GM12878 (cell line): ENCODE data around the gene PLEK2. TPM values are rescaled to one million over a fixed set of nuclear protein-coding genes. Genes with fewer than 3 reads are reported as not detected.

Experiments used
- ATAC-seq: fragments of 200-7000 bp; cut with Tn5 transposase; 3 replicates; pipeline ENCODE4 v1.9.1; 2020; ENCODE audit warnings: mild to moderate bottlenecking, moderate library complexity
- BruUV-seq: library from RNA; stranded (reverse); fragments of 400-500 nt; replicated peaks from 2 replicates; lab custom pipeline; 2021; lab: Mats Ljungman, UMichigan
- CTCF ChIA-PET: fragments of 300-600 bp; sonication (Branson Sonifier 250); formaldehyde crosslinking; extraction: SDS; loops from one replicate; lab custom pipeline; 2021; ENCODE audit warnings: inconsistent platforms; lab: Yijun Ruan, JAX
- POLR2A ChIA-PET: fragments of 350-600 bp; formaldehyde crosslinking; extraction: SDS; loops from one replicate; lab custom pipeline; 2021; ENCODE audit warnings: inconsistent platforms; lab: Charles Lee
- RAD21 ChIA-PET: fragments of 300-600 bp; sonication (Branson Sonifier 250); formaldehyde crosslinking; loops from one replicate; lab custom pipeline; 2023; ENCODE audit warnings: antibody characterized with exemption; ENCODE audit not compliant: unreplicated experiment; lab: Charles Lee
- SMC1A ChIA-PET: fragments of 300-600 bp; sonication (Branson Sonifier 250); formaldehyde crosslinking; loops from one replicate; lab custom pipeline; 2023; ENCODE audit not compliant: unreplicated experiment, uncharacterized antibody; lab: Charles Lee
- DNase-seq: peaks from one replicate; pipeline ENCODE4 v3.0.0-alpha.2; 2011; ENCODE audit warnings: low read depth, low spot score
- FAIRE-seq: peaks from 3 replicates; lab custom pipeline; 2011; peaks lifted over from hg19 to GRCh38; lab: Jason Lieb, UNC
- H2AFZ ChIP-seq: 2 replicates; pipeline ENCODE4 v1.6.0; 2011; ENCODE audit warnings: low read depth, low read length, control low read depth; ENCODE audit not compliant: control insufficient read depth
- H3K27ac ChIP-seq: 2 replicates; pipeline ENCODE4 v1.5.1; 2011; ENCODE audit warnings: control low read depth; ENCODE audit not compliant: control insufficient read depth, insufficient read depth
- H3K27me3 ChIP-seq, 2 experiments: replicated peaks in 1 of 2; 2 replicates each; pipeline versions ENCODE4 v1.6.0 to v1.6.1; 2011; ENCODE audit warnings: low read length in 1 of 2; ENCODE audit not compliant: control insufficient read depth in 2 of 2, insufficient read depth in 2 of 2
- H3K36me3 ChIP-seq, 2 experiments: 2 replicates each; pipeline ENCODE4 v1.5.1; 2011; ENCODE audit warnings: low read length in 1 of 2; ENCODE audit not compliant: control insufficient read depth in 2 of 2, insufficient read depth in 2 of 2
- H3K4me1 ChIP-seq: 2 replicates; pipeline ENCODE4 v1.6.1; 2011; ENCODE audit warnings: mild to moderate bottlenecking, low read length, moderate library complexity, mixed read lengths; ENCODE audit not compliant: control insufficient read depth, insufficient read depth
- H3K4me2 ChIP-seq: 2 replicates; pipeline ENCODE4 v1.6.0; 2011; ENCODE audit warnings: control low read depth; ENCODE audit not compliant: control insufficient read depth, insufficient read depth
- H3K4me3 ChIP-seq: fragments of 200-600 bp; sonication (generic); 2 replicates; pipeline ENCODE4 v1.5.1; 2016
- H3K79me2 ChIP-seq: 2 replicates; pipeline ENCODE4 v1.6.0; 2011; ENCODE audit warnings: low read length; ENCODE audit not compliant: control insufficient read depth, insufficient read depth
- H3K9ac ChIP-seq: 2 replicates; pipeline ENCODE4 v1.8.0; 2011; ENCODE audit warnings: low read length, control low read depth, mixed read lengths; ENCODE audit not compliant: control insufficient read depth, insufficient read depth
- H3K9me3 ChIP-seq: replicated peaks from 3 replicates; pipeline ENCODE4 v1.5.1; 2011; ENCODE audit warnings: mild to moderate bottlenecking, low read length; ENCODE audit not compliant: control insufficient read depth, insufficient read depth
- H4K20me1 ChIP-seq: 2 replicates; pipeline ENCODE4 v1.6.0; 2011; ENCODE audit not compliant: control insufficient read depth, insufficient read depth
- BMI1 ChIP-seq: fragments of 450-650 bp; IDR thresholded peaks from 2 replicates; pipeline ENCODE4 v1.6.1; 2016; ENCODE audit warnings: mild to moderate bottlenecking, moderate library complexity, borderline replicate concordance
- CBX3 ChIP-seq: fragments of 200-600 bp; sonication (generic); IDR thresholded peaks from 2 replicates; pipeline ENCODE4 v1.6.1; 2016; ENCODE audit warnings: low read depth, borderline replicate concordance
- HDAC2 ChIP-seq: fragments of 200-600 bp; sonication (generic); IDR thresholded peaks from 2 replicates; pipeline ENCODE4 v1.6.1; 2017
- NFXL1 ChIP-seq: fragments of 450-650 bp; IDR thresholded peaks from 2 replicates; pipeline ENCODE4 v1.6.1; 2017; ENCODE audit warnings: antibody characterized with exemption, mild to moderate bottlenecking, borderline replicate concordance
- NR2F1 ChIP-seq: fragments of 450-650 bp; conservative IDR thresholded peaks from 2 replicates; pipeline ENCODE4 v1.6.1; 2017; ENCODE audit warnings: mild to moderate bottlenecking
- PAX8 ChIP-seq: fragments of 450-650 bp; IDR thresholded peaks from 2 replicates; pipeline ENCODE4 v1.6.1; 2017; ENCODE audit warnings: mild to moderate bottlenecking, moderate library complexity
- RFX5 ChIP-seq: IDR thresholded peaks from 2 replicates; pipeline ENCODE4 v1.6.1; 2011; ENCODE audit warnings: low read depth, low read length, improper control_type of control experiment
- SUPT20H ChIP-seq: IDR thresholded peaks from 2 replicates; pipeline ENCODE4 v1.6.1; 2011; ENCODE audit warnings: low read depth, mild to moderate bottlenecking, low read length, moderate library complexity, borderline replicate concordance; ENCODE audit not compliant: control insufficient read depth
- ZNF622 ChIP-seq: fragments of 450-650 bp; IDR thresholded peaks from 2 replicates; pipeline ENCODE4 v1.6.1; 2017; ENCODE audit warnings: mild to moderate bottlenecking, inconsistent platforms
- WGBS: methylation state at CpG from one replicate; pipeline ENCODE4 v1.1.6; 2016; ENCODE audit warnings: low lambda C conversion rate; ENCODE audit not compliant: insufficient replicate concordance, insufficient coverage; ENCODE audit errors: missing lambda C conversion rate; 5-methylcytosine and 5-hydroxymethylcytosine counted together
- in situ Hi-C: fragments of 300-500 bp; cut with MboI; formaldehyde crosslinking; loops from 9 replicates; pipeline ENCODE4 v1.14.3; 2018; ENCODE audit warnings: mixed read lengths
- intact Hi-C: fragments of 100-400 bp; cut with micrococcal nuclease; formaldehyde crosslinking; loops from one replicate; pipeline ENCODE4 v1.14.2; 2022; ENCODE audit not compliant: unreplicated experiment
- polyA plus RNA-seq, 11 experiments: library from polyadenylated mRNA; depleted of rRNA in 4 of 11; unstranded in 6 of 11; stranded (reverse) in 5 of 11; fragments of >200 nt; fragmentation: Nextera tagmentation in 4 of 11; fragmentation: Illumina TruSeq in 1 of 11; extraction: Ambion mirVana in 4 of 11; extraction: Trizol in 1 of 11; gene quantifications; 1 replicate in 1 of 11; 2 replicates in 10 of 11; pipeline versions ENCODE4 v1.2.1 to v1.2.3, GENCODE V29; 2011 to 2016; ENCODE audit warnings: inconsistent platforms in 2 of 11, missing spikeins in 2 of 11, low read depth in 1 of 11
- total RNA-seq, 4 experiments: library from RNA; depleted of rRNA in 3 of 4; stranded (reverse); fragments of >200 nt in 3 of 4; fragmentation: Illumina TruSeq in 1 of 4; extraction: Trizol in 1 of 4; gene quantifications; 2 replicates each; pipeline versions ENCODE4 v1.2.1 to v1.2.3, GENCODE V29; 2013 to 2021
- TF ChIP-seq, protein P1 (sequence below): fragments of 450-650 bp; IDR thresholded peaks from 2 replicates; pipeline ENCODE4 v1.6.1; 2016; ENCODE audit warnings: mild to moderate bottlenecking

PLEK2 gene
- total and polyA plus RNA-seq, 10 of the 15 experiments (the other 5 are each of a cell fraction or from before 2014, with no cell fraction given), result 0.08 to 0.20 TPM; not detected in 8

DNA sequence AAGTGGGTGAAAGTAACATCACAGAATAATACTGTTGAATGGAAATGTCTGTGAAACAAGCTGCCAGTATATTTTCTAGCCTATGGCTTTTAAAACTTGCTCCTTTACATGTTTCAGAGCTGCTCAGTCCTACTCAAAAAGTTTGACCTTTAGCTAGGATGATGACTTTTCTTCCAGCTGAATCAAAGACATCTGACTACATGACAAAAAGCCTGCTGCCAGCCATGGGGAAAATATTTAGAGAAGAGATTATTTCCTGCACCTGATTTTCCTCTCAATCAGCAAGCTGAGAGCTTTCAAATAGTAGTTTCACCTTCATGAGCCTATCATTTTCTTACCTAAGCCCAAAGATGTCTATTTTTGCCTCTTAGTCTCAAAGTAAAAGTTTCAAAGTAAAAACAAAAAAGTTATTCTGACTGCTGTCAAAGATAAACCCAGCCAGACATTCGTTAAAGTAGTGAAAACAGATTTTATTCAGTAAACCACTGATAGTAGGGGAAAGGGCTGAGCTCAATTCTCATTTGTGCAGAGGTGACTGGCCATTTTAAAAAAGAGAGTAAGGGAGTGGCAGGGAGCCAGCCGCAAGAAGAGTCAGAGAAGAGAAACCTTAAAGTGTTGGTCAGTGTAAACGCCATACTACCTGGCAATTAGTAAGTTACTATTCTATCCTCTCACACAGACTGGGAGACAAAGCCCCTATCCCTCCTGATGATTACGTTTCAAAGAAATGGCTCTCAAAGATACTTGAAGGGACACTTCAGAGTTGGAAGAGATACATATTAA is 54.6 kb downstream of the PLEK2 start:
- DNase-seq, result no peak
- Histone ChIP-seq H3K79me2 (peaks cover 51% of the 10 kb centered on the region), H3K4me3 (peak overlapping the region; percentile 91), H3K4me1 (peaks cover 4% of the 10 kb centered on the region; the same call in 1 of the 2 replicates), H3K27ac (no peak overlapping the region; the same call in 1 of the 2 replicates), H3K36me3 (no peaks in the 10 kb centered on the region), H3K9me3 (no peaks in the 10 kb centered on the region), H3K4me2 (peak overlapping the region; percentile 45), H4K20me1 (no peaks in the 10 kb centered on the region), H3K27me3 (no peaks in the 10 kb centered on the region), H3K9ac (peak overlapping the region; percentile 10), H2AFZ (no peak overlapping the region)
- SMC1A ChIA-PET, result interaction anchor here (1.1 to 1.7 kb wide), 4 partner anchors 8 to 21 kb away, joined by 3 to 4 read pairs (median 4); no protein-coding TSS in a partner anchor
- RAD21 ChIA-PET, result interaction anchor here (0.7 kb wide), 1 partner anchor 310 kb away, joined by 3 read pairs; no protein-coding TSS in a partner anchor
- 19% methylated on average over 4 of the region's 4 CpGs for WGBS
- no peak for ATAC-seq
- CTCF ChIA-PET, result interaction anchor here (1.0 to 1.7 kb wide), 6 partner anchors 11 to 962 kb away, joined by 3 to 7 read pairs (median 4); no protein-coding TSS in a partner anchor
- BruUV-seq, result no TSS peak
- POLR2A ChIA-PET, result interaction anchor here (0.5 to 0.9 kb wide), 2 partner anchors 64 to 116 kb away, joined by 3 read pairs; no protein-coding TSS in a partner anchor
- TF ChIP-seq RFX5 (no peak), BMI1 (no peak), HDAC2 (no peak), NR2F1 (no peak), SUPT20H (no peak), NFXL1 (no peak), ZNF622 (no peak), PAX8 (no peak), CBX3 (no peak)
- TF ChIP-seq, protein P1, sequence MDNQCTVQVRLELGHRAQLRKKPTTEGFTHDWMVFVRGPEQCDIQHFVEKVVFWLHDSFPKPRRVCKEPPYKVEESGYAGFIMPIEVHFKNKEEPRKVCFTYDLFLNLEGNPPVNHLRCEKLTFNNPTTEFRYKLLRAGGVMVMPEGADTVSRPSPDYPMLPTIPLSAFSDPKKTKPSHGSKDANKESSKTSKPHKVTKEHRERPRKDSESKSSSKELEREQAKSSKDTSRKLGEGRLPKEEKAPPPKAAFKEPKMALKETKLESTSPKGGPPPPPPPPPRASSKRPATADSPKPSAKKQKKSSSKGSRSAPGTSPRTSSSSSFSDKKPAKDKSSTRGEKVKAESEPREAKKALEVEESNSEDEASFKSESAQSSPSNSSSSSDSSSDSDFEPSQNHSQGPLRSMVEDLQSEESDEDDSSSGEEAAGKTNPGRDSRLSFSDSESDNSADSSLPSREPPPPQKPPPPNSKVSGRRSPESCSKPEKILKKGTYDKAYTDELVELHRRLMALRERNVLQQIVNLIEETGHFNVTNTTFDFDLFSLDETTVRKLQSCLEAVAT, result no peak
- no peak for FAIRE-seq
- intact Hi-C loops (no loop called here), in situ Hi-C loops (loop anchor here (10.0 kb wide), 1 partner anchor 853 kb away; the partner anchor contains the start of gene GPHN)
